ENCODE measurements around the gene BLOC1S4. TPM values are rescaled to one million over a fixed set of nuclear protein-coding genes. Genes with fewer than 3 reads are reported as not detected.

BLOC1S4 gene
- polyA plus RNA-seq, 1 experiment: 12.6 TPM

DNA sequence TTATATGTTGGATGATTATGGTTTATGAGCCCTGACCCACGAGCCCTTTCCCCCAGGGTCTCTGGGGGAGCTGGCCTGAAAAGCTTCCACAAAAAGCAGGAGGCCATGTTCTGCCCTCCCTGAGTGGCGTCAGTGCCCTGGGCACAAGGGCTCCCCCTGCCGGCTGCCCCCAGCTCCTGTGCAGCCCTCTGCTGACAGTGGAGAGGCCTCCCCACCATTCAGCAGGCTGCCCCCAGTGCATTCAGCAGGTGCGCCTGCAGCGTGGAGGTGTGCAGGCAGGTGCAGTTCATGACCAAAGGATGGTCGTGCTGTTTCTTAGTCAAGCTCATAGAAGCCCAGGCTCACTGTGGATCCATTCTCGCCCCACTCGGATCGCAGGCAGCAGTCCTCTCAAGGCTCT, 34.8 kb upstream of the BLOC1S4 start:
- Histone ChIP-seq H3K4me3 (ENCODE audit: low read depth, low read length) (no peak overlapping the region), H3K36me3 (ENCODE audit: control insufficient read depth, insufficient read depth, low read length) (peaks cover 3% of the 10 kb centered on the region), H3K27me3 (ENCODE audit: control insufficient read depth, insufficient read depth, low read length) (no peaks in the 10 kb centered on the region)
- POLR2A ChIA-PET: interaction anchor here (0.6 kb wide), 1 partner anchor 11 kb away, joined by 4 read pairs; no protein-coding TSS in a partner anchor
- no peak for DNase-seq (ENCODE audit: low read depth)
- CTCF ChIA-PET: interaction anchor here (0.7 to 1.1 kb wide), 3 partner anchors 9 to 36 kb away, joined by 3 to 6 read pairs (median 3); no protein-coding TSS in a partner anchor
- TF ChIP-seq CTCF (IDR thresholded peaks at IDR 0.05; ENCODE audit: insufficient read depth, low read depth, low read length): 0 out of 2 replicates have a peak, but pooled peaks have one; percentile 23

DNA sequence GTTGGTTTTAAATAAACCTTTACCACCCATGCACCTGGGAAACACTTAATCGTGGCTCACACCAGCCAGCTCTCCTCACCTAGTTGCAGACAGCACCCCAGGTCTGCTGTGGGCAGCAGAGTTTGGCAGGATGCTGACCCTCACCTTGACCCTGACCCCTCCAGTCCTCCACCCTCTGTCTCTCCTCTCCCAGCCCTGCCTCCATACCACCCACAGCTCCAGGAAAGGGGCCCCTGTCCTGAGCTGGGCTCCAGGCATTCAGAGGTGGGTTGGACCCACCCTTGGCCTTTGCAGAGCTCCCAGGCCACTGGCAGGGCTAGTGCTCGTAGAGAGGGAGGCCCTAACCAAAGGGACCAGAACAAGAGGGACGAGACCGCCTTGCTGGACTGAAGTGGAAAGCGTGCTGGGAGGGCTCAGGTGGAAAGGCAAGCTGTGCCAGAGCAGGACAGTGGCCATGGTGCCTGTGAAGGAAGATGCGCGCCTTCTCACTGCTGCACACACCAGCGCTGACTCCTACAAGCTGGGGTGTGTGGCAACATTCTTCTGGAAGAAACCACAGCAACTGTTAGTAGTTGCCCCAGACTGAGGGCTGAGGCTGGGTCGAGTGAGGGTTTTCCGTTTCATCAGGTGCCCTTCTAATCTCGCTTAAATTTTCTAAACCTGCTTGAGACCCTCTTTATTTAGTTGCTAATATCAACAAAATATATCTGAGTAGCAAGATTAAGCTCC, 32.9 kb upstream of the BLOC1S4 start:
- CTCF ChIA-PET: interaction anchor here (2.0 kb wide), 1 partner anchor 9 kb away, joined by 6 read pairs; a partner anchor contains a TSS
- no peak for TF ChIP-seq CTCF (IDR thresholded peaks at IDR 0.05; ENCODE audit: insufficient read depth, low read depth, low read length)
- Histone ChIP-seq H3K36me3 (ENCODE audit: control insufficient read depth, insufficient read depth, low read length) (peaks cover 2% of the 10 kb centered on the region), H3K27me3 (ENCODE audit: control insufficient read depth, insufficient read depth, low read length) (no peaks in the 10 kb centered on the region), H3K4me3 (ENCODE audit: low read depth, low read length) (no peak overlapping the region)
- POLR2A ChIA-PET: no interaction called here
- DNase-seq (ENCODE audit: low read depth): no peak

- ChIA-PET POLR2A (no interaction called here), CTCF (no interaction called here)
- Histone ChIP-seq H3K4me3 (ENCODE audit: low read depth, low read length) (no peak overlapping the region), H3K36me3 (ENCODE audit: control insufficient read depth, insufficient read depth, low read length) (peaks cover 2% of the 10 kb centered on the region), H3K27me3 (ENCODE audit: control insufficient read depth, insufficient read depth, low read length) (no peaks in the 10 kb centered on the region)
- no peak for DNase-seq (ENCODE audit: low read depth)
- no peak for TF ChIP-seq CTCF (IDR thresholded peaks at IDR 0.05; ENCODE audit: insufficient read depth, low read depth, low read length)
Measured at GRCh38 chr4:6684656-6685055, 31.3 kb upstream of the BLOC1S4 start.

GRCh38 chr4:6686104-6686787, 29.7 kb upstream of the BLOC1S4 start:
- no peak for TF ChIP-seq CTCF (IDR thresholded peaks at IDR 0.05; ENCODE audit: insufficient read depth, low read depth, low read length)
- no peak overlapping the region for H3K4me3 ChIP-seq (ENCODE audit: low read depth, low read length)
- ChIA-PET CTCF (no interaction called here), POLR2A (no interaction called here)
- no peaks in the 10 kb centered on the region for H3K27me3 ChIP-seq (ENCODE audit: control insufficient read depth, insufficient read depth, low read length)
- no peaks in the 10 kb centered on the region for H3K36me3 ChIP-seq (ENCODE audit: control insufficient read depth, insufficient read depth, low read length)
- DNase-seq (ENCODE audit: low read depth): no peak
